ENCODE data around the gene NUDCD3.

DNA sequence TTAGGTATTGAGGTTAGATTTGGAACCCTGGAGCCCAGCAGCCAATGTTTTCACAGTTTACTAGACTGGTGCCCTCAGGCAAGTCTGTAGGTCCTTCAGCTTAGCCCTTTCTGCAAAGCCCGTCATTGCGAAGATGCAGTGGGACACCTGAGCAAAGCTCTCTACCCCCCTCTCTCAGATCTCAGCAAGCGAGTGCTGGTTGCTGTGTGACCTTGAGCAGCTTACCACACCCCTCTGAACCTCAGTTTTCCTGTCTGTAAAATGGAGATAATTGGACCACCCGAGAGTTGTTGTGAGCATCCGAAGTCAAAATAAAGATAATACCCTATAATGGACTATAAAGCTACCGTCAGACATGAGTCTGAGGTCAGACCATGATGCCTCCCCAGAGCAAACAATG lies 47.0 kb upstream of the NUDCD3 start:
- TF ChIP-seq, protein P1, sequence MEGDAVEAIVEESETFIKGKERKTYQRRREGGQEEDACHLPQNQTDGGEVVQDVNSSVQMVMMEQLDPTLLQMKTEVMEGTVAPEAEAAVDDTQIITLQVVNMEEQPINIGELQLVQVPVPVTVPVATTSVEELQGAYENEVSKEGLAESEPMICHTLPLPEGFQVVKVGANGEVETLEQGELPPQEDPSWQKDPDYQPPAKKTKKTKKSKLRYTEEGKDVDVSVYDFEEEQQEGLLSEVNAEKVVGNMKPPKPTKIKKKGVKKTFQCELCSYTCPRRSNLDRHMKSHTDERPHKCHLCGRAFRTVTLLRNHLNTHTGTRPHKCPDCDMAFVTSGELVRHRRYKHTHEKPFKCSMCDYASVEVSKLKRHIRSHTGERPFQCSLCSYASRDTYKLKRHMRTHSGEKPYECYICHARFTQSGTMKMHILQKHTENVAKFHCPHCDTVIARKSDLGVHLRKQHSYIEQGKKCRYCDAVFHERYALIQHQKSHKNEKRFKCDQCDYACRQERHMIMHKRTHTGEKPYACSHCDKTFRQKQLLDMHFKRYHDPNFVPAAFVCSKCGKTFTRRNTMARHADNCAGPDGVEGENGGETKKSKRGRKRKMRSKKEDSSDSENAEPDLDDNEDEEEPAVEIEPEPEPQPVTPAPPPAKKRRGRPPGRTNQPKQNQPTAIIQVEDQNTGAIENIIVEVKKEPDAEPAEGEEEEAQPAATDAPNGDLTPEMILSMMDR (IDR thresholded peaks at IDR 0.05): no peak
- TF ChIP-seq POLR2A (IDR thresholded peaks at IDR 0.05): no peak
